Endothelial cell of umbilical vein (primary cell): ENCODE measurements around the gene EZH1.

Experiments
- EZH2 ChIP-seq: IDR thresholded peaks from 2 replicates; pipeline ENCODE4 v1.6.1; 2012; ENCODE audit warnings: borderline replicate concordance, low read depth, mild to moderate bottlenecking, moderate library complexity, low read length, inconsistent platforms; ENCODE audit not compliant: severe bottlenecking
- POLR2AphosphoS5 ChIP-seq: IDR thresholded peaks from 2 replicates; pipeline ENCODE4 v1.6.1; 2012; ENCODE audit warnings: low read depth, mild to moderate bottlenecking, control low read depth, low read length, moderate library complexity; ENCODE audit not compliant: insufficient read depth

- TF ChIP-seq EZH2 (no peak), POLR2AphosphoS5 (no peak)
Measured at GRCh38 chr17:42690596-42690995, 54.2 kb downstream of the EZH1 start.
